Kidney capillary endothelial cell (primary cell): ENCODE data around the gene KRTAP13-4.
A peak's percentile ranks its signal among the peaks of the same experiment; 100 is the strongest.

Experiments used
- DNase-seq: peaks from one replicate; pipeline ENCODE4 v3.0.0-alpha.2; 2018; ENCODE audit warnings: low spot score

Gene KRTAP13-4, protein sequence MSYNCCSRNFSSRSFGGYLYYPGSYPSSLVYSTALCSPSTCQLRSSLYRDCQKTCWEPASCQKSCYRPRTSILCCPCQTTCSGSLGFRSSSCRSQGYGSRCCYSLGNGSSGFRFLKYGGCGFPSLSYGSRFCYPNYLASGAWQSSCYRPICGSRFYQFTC

DNA sequence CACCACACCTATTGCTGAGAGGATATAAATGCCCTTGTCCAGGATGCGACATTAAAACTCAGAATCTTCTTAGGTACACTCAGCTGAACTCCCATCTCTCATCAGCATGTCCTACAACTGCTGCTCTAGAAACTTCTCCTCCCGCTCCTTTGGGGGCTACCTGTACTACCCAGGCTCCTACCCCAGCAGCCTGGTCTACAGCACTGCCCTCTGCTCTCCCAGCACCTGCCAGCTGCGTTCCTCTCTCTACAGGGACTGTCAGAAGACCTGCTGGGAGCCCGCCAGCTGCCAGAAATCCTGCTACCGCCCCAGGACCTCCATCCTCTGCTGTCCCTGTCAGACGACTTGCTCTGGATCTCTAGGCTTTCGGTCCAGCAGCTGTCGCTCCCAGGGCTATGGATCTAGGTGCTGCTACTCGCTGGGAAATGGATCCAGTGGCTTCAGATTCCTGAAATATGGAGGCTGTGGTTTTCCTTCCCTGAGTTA is at the start of gene KRTAP13-4:
TSS of gene KRTAP13-4 (plus strand) at position 51 of the 486 bp plus-strand sequence. CDS start at position 107, 56 bp downstream.
- DNase-seq: no peak

DNA sequence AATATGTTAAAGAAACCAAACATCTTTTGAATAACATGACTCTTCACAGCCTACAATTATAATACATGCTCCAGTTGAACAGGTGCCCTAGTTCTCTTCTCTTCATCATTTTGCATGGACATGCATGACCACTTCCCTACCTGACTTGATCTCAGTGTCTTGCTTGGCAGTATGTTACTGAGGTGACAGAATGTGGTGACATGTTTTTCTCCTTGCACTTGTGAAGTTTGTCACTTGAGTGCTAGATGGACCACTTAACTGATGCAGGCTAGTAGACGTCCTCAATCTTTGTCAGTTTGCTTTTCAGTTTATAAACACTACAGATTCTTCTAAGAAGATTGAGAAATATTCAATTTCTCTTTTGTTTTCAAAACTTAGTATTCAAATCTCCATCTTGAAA is 47.8 kb upstream of the KRTAP13-4 start:
- no peak for DNase-seq

DNA sequence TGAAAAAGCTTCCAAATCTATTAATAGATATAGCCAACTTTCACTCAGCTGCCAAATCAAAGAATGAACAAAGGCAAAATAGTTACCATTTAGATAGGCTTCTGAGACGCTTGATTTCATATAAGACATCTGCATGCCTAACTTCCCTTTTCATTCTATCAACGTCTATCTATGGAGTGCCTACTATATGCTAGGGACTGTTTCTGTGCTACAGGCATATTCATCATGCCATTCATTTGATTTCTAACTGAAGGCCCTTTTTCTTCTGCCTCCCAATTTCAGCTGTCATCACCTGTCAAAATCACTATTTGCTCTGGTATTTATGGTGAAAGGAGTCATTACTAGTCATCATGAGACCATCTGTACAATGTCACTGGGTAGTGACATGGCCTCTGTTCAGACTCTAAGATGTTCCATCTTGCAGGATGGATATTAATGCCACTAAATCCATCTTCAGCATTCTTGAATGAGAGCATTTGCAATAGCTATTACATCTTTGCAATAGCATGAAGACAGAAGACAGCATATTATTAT is 38.5 kb upstream of the KRTAP13-4 start:
- DNase-seq: no peak

DNA sequence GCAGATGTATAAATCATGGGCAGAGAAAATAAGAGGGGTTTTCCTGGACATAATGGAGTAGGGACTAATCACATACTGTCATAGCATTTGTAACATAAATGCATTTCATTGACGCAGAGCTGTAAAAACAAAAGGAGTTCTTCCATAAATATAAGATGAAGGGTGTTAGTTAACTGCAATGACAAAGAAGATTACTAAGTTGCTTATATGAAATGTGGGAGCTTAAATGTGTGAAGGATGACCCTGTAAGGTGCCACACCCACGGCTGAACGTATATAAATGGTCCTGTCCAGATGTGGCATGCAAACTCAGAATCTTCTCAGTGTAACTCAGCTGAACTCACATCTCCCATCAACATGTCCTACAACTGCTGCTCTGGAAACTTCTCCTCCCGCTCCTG is 34.3 kb upstream of the KRTAP13-4 start, which contains the start of gene KRTAP13-1:
TSS of gene KRTAP13-1 (plus strand) at position 301 of the 400 bp plus-strand sequence. CDS start at position 357, 56 bp downstream.
- DNase-seq: no peak

DNA sequence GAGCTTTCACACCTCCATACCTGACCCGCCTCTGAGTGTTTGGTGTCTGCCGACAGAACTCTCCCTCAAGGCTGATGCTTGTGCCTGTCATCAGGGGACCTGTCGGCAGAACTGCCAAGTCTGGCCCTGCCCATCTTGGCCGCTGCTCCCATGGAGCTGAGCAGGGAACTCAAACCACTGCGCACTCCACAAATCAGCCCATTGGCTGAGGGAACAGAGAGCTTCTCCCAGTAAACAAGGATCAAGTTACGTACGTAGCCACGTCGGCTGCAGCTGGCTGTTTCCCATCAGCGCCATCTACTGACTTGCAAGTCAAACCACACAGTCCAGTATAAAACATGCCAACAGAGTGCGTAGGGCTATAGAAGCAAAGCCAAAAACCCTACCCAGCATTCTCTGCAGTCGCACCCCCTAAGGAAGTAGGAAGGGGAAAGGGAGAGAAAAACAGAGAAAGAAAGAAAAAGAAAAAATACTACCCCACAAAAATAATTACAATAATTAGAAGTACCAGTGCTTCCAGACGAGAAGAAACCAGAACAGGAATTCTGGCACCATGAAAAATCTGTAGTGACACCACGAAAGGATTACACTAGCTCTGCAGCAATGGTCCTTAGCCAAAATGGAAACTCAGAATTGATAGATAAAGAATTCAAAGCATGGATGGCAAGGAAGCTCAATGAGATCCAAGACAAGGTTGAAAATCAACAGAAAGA is 21.1 kb upstream of the KRTAP13-4 start:
- no peak for DNase-seq

DNA sequence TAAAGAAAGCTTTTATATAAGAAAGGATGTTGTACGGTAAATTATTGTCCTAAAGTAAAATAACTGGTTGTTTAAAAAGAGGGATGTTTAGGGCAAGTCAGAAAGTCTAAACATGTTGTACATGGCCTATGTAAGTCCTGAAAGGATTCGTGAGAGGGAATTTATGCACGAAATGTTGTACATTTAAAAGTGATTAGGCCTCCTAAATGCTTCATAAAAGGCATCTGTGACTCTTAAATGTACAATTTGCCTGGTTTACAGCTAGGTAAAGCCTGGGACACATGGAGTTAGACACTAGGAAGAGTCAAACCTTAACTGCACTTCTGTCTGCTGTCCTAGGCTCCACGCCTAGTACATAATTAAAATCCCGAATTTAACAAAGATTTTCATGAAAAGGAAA is 14.0 kb upstream of the KRTAP13-4 start:
- no peak for DNase-seq

DNA sequence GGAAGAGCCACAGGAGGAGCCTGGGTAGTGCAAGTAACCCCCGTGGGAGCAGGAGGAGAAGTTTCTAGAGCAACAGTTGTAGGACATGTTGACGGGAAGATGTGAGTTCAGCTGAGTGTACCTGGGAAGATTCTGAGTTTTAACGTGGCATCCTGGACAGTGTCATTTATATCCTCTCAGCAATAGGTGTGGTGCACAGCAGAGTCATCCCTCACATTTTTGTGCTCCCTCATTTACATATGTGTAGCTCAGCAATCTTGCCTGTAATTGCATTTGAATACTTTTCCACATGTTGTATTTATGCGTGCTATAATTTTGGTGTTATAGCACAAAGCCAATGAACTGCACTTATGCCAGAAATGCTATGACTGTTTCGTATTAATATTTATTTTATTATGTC is 4.2 kb upstream of the KRTAP13-4 start, which contains the start of gene KRTAP13-3:
TSS of gene KRTAP13-3 (minus strand) at position 101 of the 400 bp plus-strand sequence. CDS start at position 87, 14 bp downstream.
- DNase-seq: no peak

DNA sequence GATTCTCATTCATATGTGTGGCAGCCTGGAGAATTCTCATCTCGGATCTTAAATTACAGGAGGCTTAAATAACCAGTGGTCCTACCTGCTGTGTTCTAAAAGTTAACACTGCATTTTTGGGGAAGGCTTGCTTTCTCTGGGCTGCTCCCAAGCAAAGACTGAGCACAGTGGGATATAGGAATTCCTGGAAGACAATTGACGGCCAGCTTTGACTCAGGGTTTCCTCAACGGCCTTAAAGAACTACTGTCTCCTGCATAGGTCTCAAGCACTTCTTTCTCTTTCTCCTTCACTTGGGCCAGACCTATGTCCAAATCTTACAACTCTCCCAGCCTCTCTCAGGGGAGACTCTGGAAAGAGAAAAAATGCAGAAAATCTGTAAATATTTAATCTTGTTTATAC is 3.3 kb upstream of the KRTAP13-4 start:
- no peak for DNase-seq

DNA sequence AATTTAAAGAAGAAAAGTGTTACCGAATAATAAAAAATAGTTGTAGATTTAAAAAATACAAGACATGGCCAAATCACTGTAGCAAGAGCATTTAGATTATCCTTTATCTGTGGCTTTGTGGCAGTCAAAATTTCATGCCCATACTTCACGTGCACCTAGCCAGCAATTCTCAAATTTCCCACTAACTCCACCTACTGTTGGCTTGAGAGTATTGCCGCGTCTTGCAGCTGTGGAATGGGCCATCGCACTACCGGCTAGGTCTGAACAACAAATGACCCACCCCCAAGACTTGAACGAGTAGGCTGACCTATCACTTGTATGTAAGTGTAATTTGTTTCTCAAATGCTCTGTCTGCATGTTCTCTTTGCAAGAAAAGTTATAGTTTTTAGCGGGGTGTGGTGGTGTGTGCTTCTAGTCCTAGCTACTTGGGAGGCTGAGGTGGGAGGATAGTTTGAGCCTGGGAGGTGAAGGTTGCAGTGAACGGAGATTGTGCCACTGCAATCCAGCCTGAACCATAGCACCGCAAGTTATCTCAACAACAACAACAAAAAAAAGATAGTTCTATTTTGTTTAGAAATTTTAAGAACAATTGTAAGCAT is 4.1 kb downstream of the KRTAP13-4 start:
- DNase-seq: peak; percentile 16

DNA sequence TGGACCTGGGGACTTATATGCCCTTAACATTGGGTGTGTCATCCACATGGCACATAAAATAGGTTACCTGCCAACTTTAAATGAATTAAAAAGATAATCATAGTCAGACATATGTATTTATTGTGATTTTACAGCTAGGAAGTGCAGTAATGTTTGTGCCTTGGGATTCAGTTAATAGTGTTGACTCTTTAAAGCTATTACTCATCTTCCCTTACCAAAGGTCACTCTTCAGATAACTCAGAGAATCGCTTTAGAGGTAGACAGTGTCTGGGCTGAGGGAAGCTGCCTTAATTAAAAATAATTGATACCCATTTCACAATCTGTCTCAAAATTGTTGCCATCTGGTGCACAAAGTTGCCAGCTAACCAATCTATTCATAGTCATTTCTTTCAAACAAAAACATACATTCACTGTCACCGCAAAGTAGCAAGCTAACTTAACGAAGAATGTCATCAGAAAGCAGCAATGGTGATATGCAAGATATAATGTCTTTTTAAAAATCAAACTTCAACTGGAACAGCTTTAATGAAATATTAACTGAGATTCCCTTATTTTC is 7.1 kb downstream of the KRTAP13-4 start:
- no peak for DNase-seq

DNA sequence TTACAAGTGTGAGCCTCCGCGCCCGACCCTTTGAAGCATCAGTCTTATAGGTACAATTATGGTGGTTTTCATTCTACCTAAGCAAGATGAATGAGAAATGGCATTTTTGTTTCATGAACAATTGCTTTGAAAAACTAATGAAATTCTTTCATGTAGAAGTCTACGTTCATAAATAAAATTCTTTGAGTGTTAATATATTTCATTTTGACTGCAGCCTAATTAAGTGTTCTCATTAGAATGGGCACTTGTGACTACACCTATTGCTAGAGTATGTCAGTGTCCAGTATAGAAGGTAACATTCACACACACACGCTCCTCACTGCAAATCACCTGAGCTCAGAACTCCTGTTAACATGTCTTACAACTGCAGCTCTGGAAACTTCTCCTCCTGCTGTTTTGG is 10.0 kb downstream of the KRTAP13-4 start, which contains the start of gene KRTAP15-1:
TSS of gene KRTAP15-1 (plus strand) at position 301 of the 400 bp plus-strand sequence. CDS start at position 354, 53 bp downstream.
- no peak for DNase-seq

DNA sequence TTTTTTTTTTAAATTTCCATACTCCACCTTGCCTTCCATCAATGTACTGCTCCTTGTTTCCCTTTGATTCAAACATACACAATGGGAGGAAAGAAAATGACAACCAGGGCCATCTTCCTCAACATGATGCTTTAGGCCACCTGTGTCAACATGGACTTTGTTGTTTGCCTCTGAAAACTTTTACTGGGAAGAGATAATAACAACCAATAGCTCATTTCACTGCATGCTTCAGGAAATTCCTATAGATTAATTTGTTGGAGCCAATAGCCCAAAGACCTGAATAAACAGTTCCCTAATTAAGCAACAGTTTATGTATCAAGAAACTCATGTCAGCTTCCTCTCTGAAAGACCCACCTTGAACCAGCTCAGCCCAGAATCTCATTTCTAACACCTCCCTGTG is 13.2 kb downstream of the KRTAP13-4 start:
- DNase-seq: no peak

DNA sequence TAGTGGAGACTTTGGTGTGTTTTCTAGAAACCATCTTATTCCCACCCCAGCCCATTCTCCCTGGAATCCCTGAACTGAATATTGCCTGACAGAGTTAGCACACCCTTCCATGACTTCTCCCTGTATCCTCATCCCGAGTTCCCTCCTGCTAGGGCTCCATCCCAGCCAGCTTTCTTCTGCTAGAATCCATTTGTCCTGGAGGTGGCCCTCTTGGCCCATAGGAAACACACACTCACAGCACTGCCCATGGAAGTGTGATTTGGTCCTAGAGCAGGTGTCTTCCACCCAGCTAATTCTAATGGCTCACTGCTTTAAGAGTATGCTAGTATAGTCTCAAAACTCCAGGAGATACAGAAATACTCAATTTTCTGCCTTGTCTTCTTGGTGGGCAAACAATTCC is 14.2 kb downstream of the KRTAP13-4 start:
- no peak for DNase-seq

DNA sequence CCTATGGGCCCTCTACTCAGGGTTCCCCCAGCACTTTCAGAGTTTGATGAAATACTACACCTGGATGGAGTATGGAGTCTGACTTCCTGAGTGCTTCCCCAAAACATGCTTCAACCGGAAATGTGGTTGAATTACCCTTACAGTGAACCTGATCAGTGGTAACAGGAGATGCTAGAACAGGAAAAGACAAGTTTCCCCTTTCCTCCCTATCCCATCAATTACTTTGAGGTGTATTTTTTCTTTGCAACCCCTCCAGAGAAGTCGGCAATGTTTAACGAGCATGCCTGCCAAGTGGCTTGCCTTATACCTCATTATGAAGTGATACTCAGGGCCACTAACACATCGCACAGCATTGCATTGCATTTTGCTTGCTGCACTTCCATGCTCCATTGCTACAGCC is 17.0 kb downstream of the KRTAP13-4 start:
- DNase-seq: no peak

DNA sequence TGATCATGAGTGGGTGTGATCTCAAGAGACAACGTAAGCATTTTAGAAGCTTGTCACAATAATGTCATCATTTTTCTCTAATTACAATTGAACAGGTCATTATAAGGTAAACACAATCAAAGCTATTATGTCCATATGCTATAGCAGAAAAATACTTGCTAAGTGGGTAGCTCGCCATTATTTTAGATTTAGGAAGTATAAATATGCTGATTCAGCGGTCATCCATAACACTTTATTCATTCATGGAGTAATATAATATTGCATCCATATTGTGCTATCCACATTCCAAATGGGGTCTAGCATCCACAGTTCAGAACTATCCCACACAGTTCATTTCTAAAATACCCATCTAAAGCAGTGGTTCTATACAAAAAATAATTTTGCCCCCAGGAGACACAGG is 18.5 kb downstream of the KRTAP13-4 start:
- DNase-seq: no peak

DNA sequence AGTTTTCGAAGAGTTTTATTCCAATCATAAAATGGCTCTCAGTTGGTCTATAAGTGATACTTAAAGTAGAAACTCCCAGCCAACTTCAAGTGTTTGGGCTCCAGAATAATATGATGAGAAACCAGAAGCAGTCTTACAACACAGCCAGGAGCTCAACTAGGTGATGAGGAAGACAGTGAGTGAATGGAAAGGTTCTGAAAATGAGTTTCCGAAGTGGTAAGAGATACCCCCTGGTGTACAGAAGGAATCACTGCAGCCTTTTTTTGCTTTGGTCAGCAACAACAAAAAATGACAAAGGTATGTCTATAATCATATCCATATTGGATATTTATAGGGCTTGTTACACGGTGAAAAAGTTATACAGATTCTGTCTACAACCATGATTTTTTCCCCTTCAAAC is 33.7 kb downstream of the KRTAP13-4 start:
- DNase-seq: peak; percentile 1

DNA sequence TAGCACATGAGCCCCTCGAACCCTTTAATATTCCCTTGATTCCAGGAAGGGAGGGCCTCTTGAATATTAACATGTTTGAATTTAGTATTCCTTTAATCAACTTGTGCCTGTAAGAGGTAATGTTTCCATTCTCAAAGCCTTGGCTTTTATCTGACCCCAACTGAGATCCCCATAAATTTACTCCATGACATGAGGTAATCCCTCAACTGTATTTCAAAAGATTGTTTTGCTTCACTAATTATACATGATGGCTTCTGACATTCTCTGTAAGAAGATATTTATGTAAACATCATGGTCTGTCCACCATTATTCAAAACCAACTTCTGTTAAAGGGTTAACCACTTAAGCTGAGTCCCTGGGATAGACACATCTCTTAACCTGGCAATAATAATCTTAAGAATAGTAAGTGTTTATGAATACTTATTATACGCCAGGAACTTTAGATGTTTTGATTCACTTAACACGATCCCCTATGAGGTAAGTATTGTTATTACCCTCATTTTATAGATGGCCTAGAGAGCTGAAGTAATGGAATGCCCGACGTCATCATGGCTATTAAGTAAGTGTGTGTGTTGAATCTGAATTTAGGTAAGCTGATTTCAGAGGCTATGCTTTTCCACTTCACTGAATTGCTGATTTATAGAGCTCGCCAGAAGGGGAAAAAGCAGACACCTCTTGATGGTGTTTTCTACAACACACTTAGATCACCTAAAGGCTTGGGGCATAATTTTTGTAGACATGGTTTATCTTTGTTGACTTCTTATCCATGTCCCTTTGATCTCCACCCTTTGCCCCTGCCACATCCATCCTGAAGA is 39.1 kb downstream of the KRTAP13-4 start:
- no peak for DNase-seq

DNA sequence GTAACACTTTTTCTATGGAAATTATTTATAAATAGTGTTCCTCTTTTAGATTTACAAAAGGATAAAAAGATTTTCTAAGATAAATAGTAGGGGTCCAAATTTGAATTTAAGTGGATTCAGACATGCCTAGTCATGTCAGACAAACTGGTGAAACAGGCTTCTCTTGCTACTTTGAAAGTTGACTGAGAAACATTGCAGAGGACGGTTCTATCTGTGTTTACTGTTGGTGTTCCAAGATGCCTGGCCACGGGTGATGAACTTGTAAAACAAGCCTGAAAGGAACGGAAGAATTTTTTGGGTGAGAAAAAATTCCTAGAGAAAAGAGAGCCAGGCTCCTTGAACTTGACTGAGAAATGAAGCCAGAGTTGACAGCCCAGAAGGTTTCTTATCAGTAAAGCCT is 48.0 kb downstream of the KRTAP13-4 start:
- DNase-seq: no peak

DNA sequence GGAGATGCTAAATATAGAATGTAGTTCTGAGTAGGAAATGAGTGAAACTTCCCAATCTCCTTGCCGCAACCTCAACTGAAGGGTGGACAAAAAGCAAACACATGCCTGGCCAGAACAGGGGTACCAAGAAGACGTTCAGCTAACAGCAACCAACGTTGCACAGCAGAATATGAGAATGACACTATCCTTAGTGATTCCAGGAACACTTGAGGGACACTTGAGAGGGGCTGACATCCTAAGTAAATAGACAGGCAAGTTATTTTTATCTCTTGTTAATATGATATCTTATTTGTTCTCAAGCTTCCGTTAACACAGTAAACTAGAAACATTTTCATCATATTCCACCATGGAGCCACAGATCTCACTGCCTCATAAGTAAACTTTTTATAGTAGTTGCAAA is 49.2 kb downstream of the KRTAP13-4 start:
- DNase-seq: no peak

DNA sequence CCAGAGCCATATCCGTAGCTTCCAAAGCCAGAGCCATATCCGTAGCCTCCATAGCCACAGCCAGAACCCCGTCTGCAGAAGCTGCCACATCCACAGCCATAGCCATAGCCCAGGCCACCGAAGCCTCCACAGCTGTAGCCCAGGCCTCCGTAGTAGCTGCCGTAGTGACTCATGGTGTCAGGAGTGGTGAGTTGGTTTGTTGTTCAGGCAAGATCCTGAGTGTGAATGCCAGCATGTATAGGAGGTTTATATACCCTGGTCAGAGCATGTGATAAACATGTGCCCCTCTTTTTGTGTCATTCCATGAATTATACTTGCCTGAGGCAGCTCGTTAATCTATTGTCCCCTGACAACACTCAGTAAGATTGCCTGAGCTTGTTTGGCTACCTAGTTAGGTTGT is 50.1 kb downstream of the KRTAP13-4 start, which contains the start of gene KRTAP19-1:
TSS of gene KRTAP19-1 (minus strand) at position 223 of the 400 bp plus-strand sequence. CDS start at position 173, 50 bp downstream.
- DNase-seq: no peak
